ENCODE data around the gene TMEM252. TPM values are rescaled to one million over a fixed set of nuclear protein-coding genes. Genes with fewer than 3 reads are reported as not detected.
A peak's percentile ranks its signal among the peaks of the same experiment; 100 is the strongest.

The TMEM252 gene
- total RNA-seq = not detected
- long read RNA-seq = 0 reads

- DNase-seq (ENCODE audit: missing footprints) = no peak
- intact Hi-C loops (cut with DNase I) = no loop called here
- ATAC-seq = no peak
Observed at GRCh38 chr9:68540712-68541535, at the start of gene TMEM252. TSS of gene TMEM252 (minus strand) at chr9:68540883. CDS start at chr9:68540814, 69 bp downstream.

GRCh38 chr9:68585034-68585761, 44.5 kb upstream of the TMEM252 start:
- intact Hi-C loops (cut with DNase I) = loop anchor here (2.0 kb wide), 1 partner anchor 414 kb away; no protein-coding TSS in a partner anchor
- ATAC-seq = no peak

GRCh38 chr9:68584189-68585033, 43.7 kb upstream of the TMEM252 start:
- peak; percentile 97 for ATAC-seq
- intact Hi-C loops (cut with DNase I) = loop anchor here (1.0 to 2.0 kb wide), 2 partner anchors 414 to 443 kb away; no protein-coding TSS in a partner anchor

More at GRCh38 chr9:68585034-68585761, 44.5 kb upstream of the TMEM252 start:
- no peak for DNase-seq (ENCODE audit: missing footprints)

GRCh38 chr9:68581696-68582095, 41.0 kb upstream of the TMEM252 start:
- intact Hi-C loops (cut with DNase I) = no loop called here
- DNase-seq (ENCODE audit: missing footprints) (no peak), ATAC-seq (peak; percentile 33)

More at GRCh38 chr9:68584189-68585033, 43.7 kb upstream of the TMEM252 start:
- DNase-seq (ENCODE audit: missing footprints) = peak; percentile 90

- DNase-seq (ENCODE audit: missing footprints) (no peak), ATAC-seq (no peak)
- intact Hi-C loops (cut with DNase I) = no loop called here
Observed at GRCh38 chr9:68577774-68578591, 37.3 kb upstream of the TMEM252 start.

- DNase-seq (ENCODE audit: missing footprints) = no peak
- no peak for ATAC-seq
- intact Hi-C loops (cut with DNase I) = no loop called here
Observed at GRCh38 chr9:68575817-68576216, 35.1 kb upstream of the TMEM252 start.

GRCh38 chr9:68574150-68574549, 33.5 kb upstream of the TMEM252 start:
- no peak for DNase-seq (ENCODE audit: missing footprints)
- intact Hi-C loops (cut with DNase I) = loop anchor here (5.0 kb wide), 1 partner anchor 433 kb away; no protein-coding TSS in a partner anchor
- no peak for ATAC-seq

- DNase-seq (ENCODE audit: missing footprints) (no peak), ATAC-seq (no peak)
- intact Hi-C loops (cut with DNase I) = no loop called here
Observed at GRCh38 chr9:68567565-68567964, 26.9 kb upstream of the TMEM252 start.

- intact Hi-C loops (cut with DNase I) = loop anchor here (5.0 kb wide), 1 partner anchor 55 kb away; no protein-coding TSS in a partner anchor
- ATAC-seq (no peak), DNase-seq (ENCODE audit: missing footprints) (no peak)
Observed at GRCh38 chr9:68562461-68562860, 21.8 kb upstream of the TMEM252 start.

- DNase-seq (ENCODE audit: missing footprints) = peak; percentile 73
- intact Hi-C loops (cut with DNase I) = loop anchor here (5.0 kb wide), 1 partner anchor 53 kb away; no protein-coding TSS in a partner anchor
- ATAC-seq = peak; percentile 58
Observed at GRCh38 chr9:68560071-68560844, 19.6 kb upstream of the TMEM252 start.

GRCh38 chr9:68558545-68558944, 17.9 kb upstream of the TMEM252 start:
- DNase-seq (ENCODE audit: missing footprints) = no peak
- intact Hi-C loops (cut with DNase I) = no loop called here
- ATAC-seq = no peak

- ATAC-seq (no peak), DNase-seq (ENCODE audit: missing footprints) (no peak)
- intact Hi-C loops (cut with DNase I) = no loop called here
Observed at GRCh38 chr9:68555437-68556150, 14.9 kb upstream of the TMEM252 start.

GRCh38 chr9:68552700-68553476, 12.2 kb upstream of the TMEM252 start:
- DNase-seq (ENCODE audit: missing footprints) (no peak), ATAC-seq (no peak)
- intact Hi-C loops (cut with DNase I) = no loop called here

GRCh38 chr9:68551191-68551590, 10.5 kb upstream of the TMEM252 start:
- DNase-seq (ENCODE audit: missing footprints) (no peak), ATAC-seq (no peak)
- intact Hi-C loops (cut with DNase I) = no loop called here

GRCh38 chr9:68548241-68548640, 7.6 kb upstream of the TMEM252 start:
- DNase-seq (ENCODE audit: missing footprints) (no peak), ATAC-seq (peak; percentile 41)
- intact Hi-C loops (cut with DNase I) = no loop called here

- DNase-seq (ENCODE audit: missing footprints) = no peak
- intact Hi-C loops (cut with DNase I) = no loop called here
- peak; percentile 44 for ATAC-seq
Observed at GRCh38 chr9:68547417-68547816, 6.7 kb upstream of the TMEM252 start.

Measured in Right ventricle myocardium inferior (tissue), 1 donor.